SKM-1 treated with dmso at 0.1 percent for 144 hours (cell line): ENCODE results near the gene MRPL11.

Source experiments
- DNase-seq: peaks from one replicate; lab custom pipeline; 2025; ENCODE audit not compliant: unreplicated experiment; lab: John Stamatoyannopoulos, UW

Gene MRPL11

GRCh38 chr11:66393954-66394353 lies 44.7 kb downstream of the MRPL11 start:
- no peak for DNase-seq

- no peak for DNase-seq
Observed at GRCh38 chr11:66391322-66391721, 47.3 kb downstream of the MRPL11 start.

GRCh38 chr11:66388780-66389386 lies 49.8 kb downstream of the MRPL11 start:
- peak; percentile 70 for DNase-seq

GRCh38 chr11:66386171-66387069 lies 52.2 kb downstream of the MRPL11 start:
- peak; percentile 75 for DNase-seq
